GM18858 (cell line): Measurements from ENCODE around the gene PET100.

Source experiments
- ATAC-seq: cut with Tn5 transposase; IDR thresholded peaks from one replicate; pipeline ENCODE4 v1.9.1; 2021; ENCODE audit not compliant: unreplicated experiment

PET100 gene

DNA sequence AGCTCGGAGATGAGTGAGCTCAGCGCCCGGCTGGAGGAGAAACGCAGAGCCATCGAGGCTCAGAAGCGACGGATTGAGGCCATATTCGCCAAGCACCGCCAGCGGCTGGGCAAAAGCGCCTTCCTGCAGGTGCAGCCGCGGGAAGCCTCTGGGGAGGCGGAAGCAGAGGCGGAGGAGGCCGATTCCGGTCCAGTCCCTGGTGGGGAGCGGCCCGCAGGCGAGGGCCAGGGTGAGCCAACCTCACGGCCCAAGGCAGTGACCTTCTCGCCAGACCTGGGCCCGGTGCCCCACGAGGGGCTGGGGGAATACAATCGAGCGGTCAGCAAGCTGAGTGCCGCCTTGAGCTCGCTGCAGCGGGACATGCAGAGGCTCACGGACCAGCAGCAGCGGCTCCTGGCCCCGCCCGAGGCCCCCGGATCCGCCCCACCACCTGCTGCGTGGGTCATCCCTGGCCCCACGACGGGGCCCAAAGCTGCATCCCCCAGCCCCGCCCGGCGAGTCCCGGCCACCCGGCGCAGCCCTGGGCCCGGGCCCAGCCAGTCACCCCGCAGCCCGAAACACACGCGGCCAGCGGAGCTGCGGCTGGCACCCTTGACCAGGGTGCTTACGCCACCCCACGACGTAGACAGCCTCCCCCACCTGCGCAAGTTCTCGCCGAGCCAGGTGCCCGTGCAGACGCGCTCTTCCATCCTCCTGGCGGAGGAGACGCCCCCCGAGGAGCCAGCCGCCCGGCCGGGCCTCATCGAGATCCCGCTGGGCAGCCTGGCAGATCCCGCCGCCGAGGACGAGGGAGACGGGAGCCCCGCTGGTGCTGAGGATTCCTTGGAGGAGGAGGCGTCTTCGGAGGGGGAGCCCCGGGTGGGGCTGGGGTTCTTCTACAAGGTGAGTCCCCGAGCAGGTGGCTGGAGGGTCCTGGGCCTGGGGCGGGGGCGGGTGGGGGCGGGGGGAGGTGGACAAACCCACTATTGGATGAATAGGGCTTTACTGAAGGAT is 17.0 kb upstream of the PET100 start:
- no peak for ATAC-seq

DNA sequence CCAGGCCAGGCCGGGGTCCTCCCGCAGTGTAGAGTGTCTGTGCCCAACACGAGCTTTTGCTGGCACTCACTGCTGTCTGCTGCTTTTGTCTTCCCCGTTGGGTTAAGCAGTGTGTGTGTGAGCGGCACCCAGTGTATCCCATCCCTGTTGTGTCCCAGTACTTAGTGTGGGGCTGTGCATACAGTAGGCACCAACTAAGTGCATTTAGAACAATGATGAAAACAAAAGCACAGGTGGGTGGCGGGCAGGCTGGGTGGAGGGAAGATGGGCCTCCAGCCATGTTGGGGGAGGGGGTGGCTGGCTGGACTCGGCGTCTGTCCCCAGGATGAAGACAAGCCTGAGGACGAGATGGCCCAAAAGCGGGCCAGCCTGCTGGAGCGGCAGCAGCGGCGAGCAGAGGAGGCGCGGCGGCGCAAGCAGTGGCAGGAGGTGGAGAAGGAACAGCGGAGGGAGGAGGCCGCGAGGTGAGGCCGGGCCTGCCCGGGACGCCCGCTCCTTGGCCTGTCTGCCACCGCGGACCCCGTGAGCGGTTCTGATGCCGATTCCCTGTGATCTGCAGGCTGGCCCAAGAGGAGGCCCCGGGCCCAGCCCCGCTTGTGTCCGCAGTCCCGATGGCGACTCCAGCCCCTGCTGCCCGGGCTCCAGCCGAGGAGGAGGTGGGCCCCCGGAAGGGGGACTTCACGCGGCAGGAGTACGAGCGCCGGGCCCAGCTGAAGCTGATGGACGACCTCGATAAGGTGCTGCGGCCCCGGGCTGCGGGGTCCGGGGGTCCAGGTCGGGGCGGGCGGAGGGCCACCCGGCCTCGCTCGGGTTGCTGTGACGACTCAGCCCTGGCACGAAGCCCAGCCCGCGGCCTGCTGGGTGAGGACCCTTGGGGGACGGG is 14.5 kb upstream of the PET100 start:
- no peak for ATAC-seq

DNA sequence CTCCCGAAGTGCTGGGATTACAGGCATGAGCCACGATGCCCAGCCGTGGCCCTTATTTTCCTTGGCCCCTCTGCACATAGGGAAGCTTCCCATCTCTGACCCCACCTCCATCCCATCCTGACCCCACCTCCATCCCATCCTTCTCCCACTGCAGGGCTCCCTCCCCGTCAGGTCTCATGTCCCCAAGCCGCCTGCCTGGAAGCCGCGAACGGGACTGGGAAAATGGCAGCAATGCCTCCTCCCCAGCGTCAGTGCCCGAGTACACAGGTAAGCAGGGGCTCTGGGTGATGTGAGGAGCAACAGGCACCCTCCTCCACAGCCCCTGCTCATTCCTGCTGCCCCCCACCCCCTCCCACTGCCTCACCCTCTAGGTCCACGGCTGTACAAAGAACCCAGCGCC is 12.4 kb upstream of the PET100 start:
- ATAC-seq = no peak

GRCh38 chr19:7617735-7618134 is 11.9 kb upstream of the PET100 start:
- no peak for ATAC-seq

- ATAC-seq = no peak
These were observed 11.2 kb upstream of the PET100 start for GRCh38 chr19:7618348-7618747.

DNA sequence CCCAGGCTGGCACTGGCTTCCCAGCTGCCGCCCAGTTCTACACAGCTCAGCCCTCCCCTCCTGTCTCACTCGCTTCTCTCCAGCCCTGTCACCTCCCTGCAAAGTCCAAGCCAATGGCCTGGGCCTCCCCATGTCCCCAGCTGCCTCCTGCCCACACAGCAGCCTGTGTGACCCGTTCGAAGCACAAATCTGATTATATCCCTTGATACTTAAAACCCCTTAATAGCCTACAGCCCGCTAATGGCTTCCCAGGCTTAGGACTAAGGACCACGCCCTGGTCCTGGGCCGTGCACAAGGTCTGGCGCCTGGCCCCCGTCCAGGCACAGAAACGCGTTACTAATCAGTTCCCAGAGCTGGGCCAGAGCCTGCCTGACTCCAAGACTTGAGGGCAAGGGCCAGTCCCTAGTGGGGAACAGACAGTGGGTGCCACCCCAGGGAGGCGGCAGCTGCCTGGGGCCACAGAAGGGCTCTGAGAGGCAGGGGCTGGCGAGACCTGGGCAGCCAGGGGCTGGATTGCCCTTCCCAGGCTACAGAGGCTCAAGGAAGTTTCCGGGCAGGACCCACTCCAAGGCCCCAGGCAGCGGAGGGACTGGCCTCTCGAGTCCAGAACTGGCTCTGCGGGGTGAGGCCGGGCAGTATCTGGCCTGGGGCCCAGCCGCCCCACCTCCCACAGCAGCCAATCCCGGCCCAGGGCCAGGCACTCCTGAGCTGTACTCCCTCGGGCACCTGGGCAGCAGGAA is 10.7 kb upstream of the PET100 start:
- ATAC-seq = no peak

DNA sequence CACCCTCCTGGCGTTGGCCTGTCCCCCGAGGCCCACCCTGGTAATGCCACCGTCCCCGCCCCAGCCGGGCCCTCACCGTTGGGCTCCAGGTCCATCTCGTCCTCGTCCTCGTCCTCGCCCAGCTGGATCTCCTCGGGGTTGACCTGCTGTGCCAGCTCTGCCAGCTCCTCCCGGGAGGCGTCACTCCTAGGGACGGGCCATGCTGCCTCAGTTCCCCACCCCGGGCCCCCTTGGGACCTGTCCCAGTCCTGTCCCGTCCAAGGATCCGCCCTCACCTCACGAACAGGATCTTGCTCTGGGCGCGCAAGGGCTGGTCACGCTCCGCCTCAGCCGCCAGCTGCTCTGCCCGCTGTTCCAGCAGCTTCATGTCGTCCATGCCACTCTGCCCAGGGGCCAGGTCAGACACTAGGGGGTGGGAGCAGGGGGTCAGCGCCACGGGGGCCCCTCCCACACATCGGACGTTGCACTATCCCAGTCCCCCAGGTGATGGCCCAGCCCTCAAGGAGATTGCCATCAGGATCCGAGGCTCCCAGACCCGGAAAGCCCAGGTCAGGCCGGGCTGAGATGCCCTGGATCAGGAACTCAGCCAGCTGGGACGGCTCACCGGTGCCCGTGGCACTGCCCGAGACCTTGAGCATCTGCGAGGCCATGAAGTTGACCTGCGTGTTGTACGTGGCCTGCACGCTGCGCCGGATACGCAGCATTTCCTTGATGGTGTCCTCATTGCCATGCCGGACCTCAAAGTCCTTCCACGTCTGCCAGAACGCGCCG is 9.7 kb upstream of the PET100 start:
- ATAC-seq = no peak

GRCh38 chr19:7620442-7621412 is 8.9 kb upstream of the PET100 start:
- no peak for ATAC-seq

DNA sequence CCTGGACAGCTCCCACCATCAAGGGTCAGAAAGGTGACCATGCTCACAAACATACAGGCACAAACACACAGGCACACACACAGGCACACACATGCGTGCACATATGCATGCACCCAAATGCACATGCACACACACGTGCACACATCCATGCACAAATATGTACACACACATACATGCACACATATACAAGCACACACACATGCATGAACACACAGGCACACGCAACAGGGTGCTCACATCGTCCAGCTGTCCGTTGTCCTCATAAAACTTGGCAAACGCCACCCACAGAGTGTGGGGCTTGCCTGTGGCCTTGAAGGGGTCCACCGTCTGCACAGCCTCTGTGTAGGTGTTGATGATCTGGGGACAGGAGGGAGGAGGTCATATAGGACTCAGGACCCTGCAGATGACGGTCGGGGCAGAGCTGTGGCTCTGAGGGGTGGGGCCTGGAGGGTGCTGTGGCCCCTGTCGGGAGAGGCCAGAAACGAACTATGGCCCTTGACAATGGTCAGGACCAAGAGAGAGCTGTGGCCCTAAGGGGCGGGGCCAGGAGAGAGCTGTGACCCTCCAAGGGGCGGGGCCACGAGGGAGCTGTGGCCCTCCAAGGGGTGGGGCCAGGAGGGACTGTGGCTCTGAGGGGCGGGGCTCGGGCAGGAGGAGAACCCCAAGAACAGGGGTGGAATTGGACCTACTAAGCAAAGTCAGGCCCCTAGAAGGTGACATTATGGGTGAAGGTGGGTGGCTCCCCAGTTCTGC is 6.5 kb upstream of the PET100 start:
- no peak for ATAC-seq

- no peak for ATAC-seq
These were observed 5.6 kb upstream of the PET100 start for GRCh38 chr19:7623725-7624603.

DNA sequence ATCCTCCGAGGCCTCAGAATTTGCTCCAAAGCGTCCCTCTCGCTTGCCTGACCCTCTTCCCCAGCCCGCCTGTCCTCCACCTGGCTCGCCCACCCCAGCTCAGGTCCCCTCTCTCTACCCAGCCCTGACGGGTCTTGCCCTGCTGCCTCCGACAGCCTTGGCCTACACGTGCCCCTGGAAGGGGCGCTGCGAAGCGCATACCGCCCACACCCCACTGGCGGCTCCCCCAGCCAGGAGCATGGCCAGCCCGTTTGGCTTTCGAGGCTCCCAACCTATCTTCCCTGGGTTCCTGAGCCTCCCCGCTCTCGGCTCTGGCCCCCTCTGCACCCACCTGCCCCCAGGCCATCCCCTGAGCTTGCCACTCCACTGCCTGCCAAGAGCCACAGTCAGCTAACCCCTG is 4.8 kb upstream of the PET100 start:
- no peak for ATAC-seq

DNA sequence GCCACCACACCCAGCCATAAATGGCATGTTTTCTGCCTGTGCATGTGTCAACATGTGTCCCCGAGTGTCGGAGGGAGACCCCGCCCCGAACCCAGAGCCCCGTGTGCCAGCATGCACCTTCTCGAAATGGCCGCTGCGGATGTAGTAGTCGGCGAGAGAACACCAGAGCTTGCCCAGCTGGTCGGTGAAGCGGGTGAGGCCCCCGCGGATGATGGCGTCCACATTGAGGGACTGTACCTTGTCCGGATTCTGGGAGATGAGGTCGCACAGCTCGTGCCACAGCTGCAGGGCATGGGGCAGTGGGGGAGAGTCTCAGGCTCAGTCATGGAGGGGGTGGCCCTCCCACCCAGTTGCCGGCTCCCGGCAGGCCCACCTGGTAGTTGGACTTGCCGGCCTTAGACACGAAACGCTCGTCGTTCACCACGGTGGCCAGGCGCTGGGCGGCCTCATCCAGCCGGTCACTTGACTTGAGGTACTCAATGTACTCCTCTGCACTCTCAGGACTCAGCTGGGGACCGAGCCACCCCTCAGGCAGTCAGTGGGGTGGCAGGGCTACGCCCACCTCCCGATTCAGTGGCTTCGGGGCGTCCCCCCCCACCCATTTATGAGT is 3.7 kb upstream of the PET100 start:
- ATAC-seq = no peak

DNA sequence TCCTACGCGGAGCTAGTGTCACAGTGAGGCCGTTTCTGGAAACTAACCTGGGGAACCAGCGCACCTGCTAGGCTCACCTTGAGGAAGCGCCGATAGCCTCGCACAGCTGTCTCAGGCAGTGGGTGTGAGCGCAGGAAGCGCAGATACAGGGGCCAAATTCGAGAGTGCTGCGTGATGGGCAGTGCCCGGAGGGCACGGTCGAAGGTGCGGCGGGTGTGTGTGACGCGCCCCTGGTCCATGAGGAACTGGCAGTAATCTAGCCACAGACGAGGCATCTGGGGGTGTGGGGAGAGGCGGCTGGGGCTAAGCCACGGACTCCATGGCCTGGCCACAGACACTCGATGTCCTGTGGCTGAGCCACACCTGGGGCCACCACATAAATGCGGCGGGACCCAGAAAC is 2.4 kb upstream of the PET100 start:
- no peak for ATAC-seq

GRCh38 chr19:7628589-7629311 is 843 bp upstream of the PET100 start:
- ATAC-seq = no peak

DNA sequence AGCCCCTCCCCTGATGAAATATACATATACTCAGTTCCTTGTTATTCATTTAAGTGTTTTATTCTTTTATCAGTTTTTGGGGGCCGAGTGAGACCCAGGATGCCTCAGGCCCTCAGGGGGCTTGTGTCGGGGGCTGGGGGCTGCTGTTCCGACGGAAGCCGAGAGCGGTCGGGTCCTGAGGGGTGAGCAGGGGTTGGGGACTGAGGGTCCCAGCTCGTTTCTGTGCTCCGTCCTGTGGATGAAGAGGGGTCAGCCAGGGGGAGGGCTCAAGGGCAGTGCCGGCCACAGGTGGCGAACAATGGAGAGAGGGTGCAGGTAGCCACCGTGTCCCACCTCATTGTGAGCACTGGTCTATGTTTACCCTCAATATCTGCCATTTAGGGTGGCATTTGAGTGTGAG is 2.0 kb downstream of the PET100 start:
- ATAC-seq = no peak
